D721Med (cell line): Measurements from ENCODE around the gene IMMP2L.
"Not testable (repeated sequence)": the region's sequence is repeated elsewhere in the genome, so short reads cannot be mapped to it uniquely, and the experiment has no call there.

Source experiments
- DNase-seq: peaks from one replicate; pipeline ENCODE4 v3.0.0; 2011; ENCODE audit warnings: low spot score; ENCODE audit not compliant: insufficient read length
- FAIRE-seq: peaks from 2 replicates; lab custom pipeline; 2011; peaks lifted over from hg19 to GRCh38; lab: Jason Lieb, UNC
- TF ChIP-seq, protein P1 (sequence below): IDR thresholded peaks from 2 replicates; pipeline ENCODE4 v1.5.1; 2012; ENCODE audit warnings: mild to moderate bottlenecking, control low read depth; ENCODE audit not compliant: insufficient read depth; ENCODE audit errors: missing control alignments

Gene IMMP2L

DNA sequence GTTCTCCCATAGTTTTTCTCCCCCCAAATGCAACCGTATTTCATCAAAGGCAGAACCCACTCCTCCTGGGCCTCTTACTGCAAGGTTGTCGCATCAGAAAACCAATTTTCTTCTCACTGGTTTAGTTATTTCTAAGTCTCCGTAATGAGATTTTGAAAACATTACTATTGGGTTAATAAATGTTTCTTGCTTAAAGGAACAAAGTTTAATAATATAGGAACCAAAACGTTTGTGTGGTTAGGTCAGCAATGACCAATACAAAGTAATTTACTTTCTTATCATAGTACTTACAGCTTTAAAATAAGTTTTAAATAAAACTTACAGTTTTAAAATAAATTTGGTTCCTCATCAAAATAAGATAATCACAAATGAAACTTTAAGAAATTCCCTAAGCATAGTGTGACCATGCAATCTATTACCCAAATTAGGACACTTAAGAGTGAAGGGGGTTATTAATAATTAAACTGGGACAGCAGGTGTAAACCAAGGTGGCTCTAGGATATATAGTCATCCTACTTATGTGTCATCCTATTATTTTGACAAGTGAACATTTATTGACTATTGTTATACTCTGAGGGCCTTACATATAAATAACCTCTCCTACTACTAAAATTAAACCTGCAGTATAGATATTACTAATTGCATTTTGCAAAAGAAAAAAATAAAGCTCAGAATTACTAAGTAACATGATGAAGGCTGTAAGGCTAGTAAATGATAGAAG, 886.7 kb downstream of the IMMP2L start:
- FAIRE-seq (no peak), DNase-seq (no peak)
- TF ChIP-seq, protein P1, sequence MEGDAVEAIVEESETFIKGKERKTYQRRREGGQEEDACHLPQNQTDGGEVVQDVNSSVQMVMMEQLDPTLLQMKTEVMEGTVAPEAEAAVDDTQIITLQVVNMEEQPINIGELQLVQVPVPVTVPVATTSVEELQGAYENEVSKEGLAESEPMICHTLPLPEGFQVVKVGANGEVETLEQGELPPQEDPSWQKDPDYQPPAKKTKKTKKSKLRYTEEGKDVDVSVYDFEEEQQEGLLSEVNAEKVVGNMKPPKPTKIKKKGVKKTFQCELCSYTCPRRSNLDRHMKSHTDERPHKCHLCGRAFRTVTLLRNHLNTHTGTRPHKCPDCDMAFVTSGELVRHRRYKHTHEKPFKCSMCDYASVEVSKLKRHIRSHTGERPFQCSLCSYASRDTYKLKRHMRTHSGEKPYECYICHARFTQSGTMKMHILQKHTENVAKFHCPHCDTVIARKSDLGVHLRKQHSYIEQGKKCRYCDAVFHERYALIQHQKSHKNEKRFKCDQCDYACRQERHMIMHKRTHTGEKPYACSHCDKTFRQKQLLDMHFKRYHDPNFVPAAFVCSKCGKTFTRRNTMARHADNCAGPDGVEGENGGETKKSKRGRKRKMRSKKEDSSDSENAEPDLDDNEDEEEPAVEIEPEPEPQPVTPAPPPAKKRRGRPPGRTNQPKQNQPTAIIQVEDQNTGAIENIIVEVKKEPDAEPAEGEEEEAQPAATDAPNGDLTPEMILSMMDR = no peak

GRCh38 chr7:110673148-110673547, 889.1 kb downstream of the IMMP2L start:
- DNase-seq (no peak), FAIRE-seq (no peak)
- TF ChIP-seq, protein P1 = no peak

- FAIRE-seq (no peak), DNase-seq (no peak)
- TF ChIP-seq, protein P1 = no peak
Observed at GRCh38 chr7:110669410-110669809, 892.9 kb downstream of the IMMP2L start.

- FAIRE-seq = no peak
- DNase-seq = no peak
- TF ChIP-seq, protein P1 = no peak
Observed at GRCh38 chr7:110664803-110665202, 897.5 kb downstream of the IMMP2L start.

DNA sequence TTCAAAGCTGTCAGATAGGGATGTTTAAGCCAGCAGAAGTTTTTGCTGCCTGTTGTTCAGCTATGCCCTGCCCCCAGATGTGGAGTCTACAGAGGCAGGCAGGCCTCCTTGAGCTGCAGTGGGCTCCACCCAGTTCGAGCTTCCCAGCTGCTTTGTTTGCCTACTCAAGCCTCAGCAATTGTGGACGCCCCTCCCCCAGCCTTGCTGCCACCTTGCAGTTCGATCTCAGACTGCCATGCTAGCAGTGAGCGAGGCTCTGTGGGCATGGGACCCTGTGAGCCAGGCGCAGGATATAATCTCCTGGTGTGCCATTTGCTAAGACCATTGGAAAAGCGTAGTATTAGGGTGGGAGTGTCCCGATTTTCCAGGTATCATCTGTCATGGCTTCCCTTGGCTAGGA, 901.7 kb downstream of the IMMP2L start:
- not testable (repeated sequence) for FAIRE-seq, DNase-seq

- no peak for FAIRE-seq
- TF ChIP-seq, protein P1 = no peak
- DNase-seq = no peak
Observed at GRCh38 chr7:110650328-110650727, 912.0 kb downstream of the IMMP2L start.

- DNase-seq (no peak), FAIRE-seq (no peak)
- TF ChIP-seq, protein P1 = no peak
Observed at GRCh38 chr7:110647266-110647665, 915.0 kb downstream of the IMMP2L start.
